Stomach (tissue), 9 donors: Measurements from ENCODE around the gene ARL15. TPM values are rescaled to one million over a fixed set of nuclear protein-coding genes. Genes with fewer than 3 reads are reported as not detected.

Experiments used
- DNase-seq, 2 donors: peaks; one replicate each; pipeline versions ENCODE4 v3.0.0 to v3.0.0-alpha.2; 2013 to 2019
- H3K27ac ChIP-seq, 5 donors: fragments of 200-600 bp in 4 of 5; sonication (generic) in 4 of 5; one replicate each; pipeline ENCODE4 v1.5.1; 2013 to 2019; ENCODE audit warnings: mild to moderate bottlenecking in 1 of 5, moderate library complexity in 1 of 5
- H3K27me3 ChIP-seq, 3 donors: fragments of 200-600 bp; sonication (generic); one replicate each; pipeline ENCODE4 v1.5.1; 2017 to 2019; ENCODE audit warnings: mixed run types in 1 of 3
- H3K36me3 ChIP-seq, 4 donors: fragments of 200-600 bp; sonication (generic); 1 replicate in 3 of 4; 2 replicates in 1 of 4; pipeline ENCODE4 v1.5.1; 2016 to 2019
- H3K4me1 ChIP-seq, 4 donors: fragments of 200-600 bp; sonication (generic); one replicate each; pipeline ENCODE4 v1.5.1; 2016 to 2019
- H3K4me3 ChIP-seq, 4 donors: fragments of 200-600 bp; sonication (generic) in 3 of 4; one replicate each; pipeline ENCODE4 v1.5.1; 2016 to 2019; ENCODE audit warnings: mild to moderate bottlenecking in 1 of 4
- H3K9me3 ChIP-seq, 4 donors: fragments of 200-600 bp; sonication (generic); one replicate each; pipeline ENCODE4 v1.5.1; 2016 to 2019
- CTCF ChIP-seq, 7 experiments: fragments of 450-650 bp in 4 of 7; fragments of 200-600 bp in 3 of 7; sonication (generic) in 3 of 7; IDR thresholded peaks; one replicate each; pipeline ENCODE4 v1.5.1; 2016 to 2019; ENCODE audit warnings: antibody characterized with exemption in 7 of 7, control low read depth in 2 of 7, mild to moderate bottlenecking in 1 of 7
- EP300 ChIP-seq: sonication (generic); formaldehyde crosslinking; IDR thresholded peaks from one replicate; pipeline ENCODE4 v1.6.1; 2017; ENCODE audit warnings: antibody characterized with exemption
- POLR2A ChIP-seq, 4 donors: fragments of 450-650 bp; IDR thresholded peaks; one replicate each; pipeline ENCODE4 v1.6.1; 2016; ENCODE audit warnings: antibody characterized with exemption in 4 of 4, control low read depth in 2 of 4, mild to moderate bottlenecking in 1 of 4, moderate library complexity in 1 of 4
- POLR2AphosphoS5 ChIP-seq, 3 donors: sonication (generic); formaldehyde crosslinking; IDR thresholded peaks; one replicate each; pipeline ENCODE4 v1.6.1; 2016; ENCODE audit warnings: antibody characterized with exemption in 3 of 3
- WGBS, 5 donors: extraction: QIAGEN DNeasy Blood & Tissue Kit in 3 of 5; methylation state at CpG; one replicate each; pipeline versions ENCODE4 v1.1.5 to v1.1.7; 2013 to 2018; 5-methylcytosine and 5-hydroxymethylcytosine counted together
- intact Hi-C: fragments of 100-400 bp; cut with DNase I; formaldehyde crosslinking; loops from one replicate; pipeline ENCODE4 v1.15.1; 2023; ENCODE audit warnings: low total_unique reads
- polyA plus RNA-seq, 3 donors: library from polyadenylated mRNA; stranded (reverse); fragments of 200-250 nt; gene quantifications; one replicate each; pipeline ENCODE4 v1.2.3, GENCODE V29; 2013
- total RNA-seq, 5 donors: library from RNA; depleted of rRNA; stranded (reverse); fragments of >200 nt; gene quantifications; one replicate each; pipeline versions ENCODE4 v1.1.0 to v1.2.3, GENCODE V29; 2014 to 2016
- donor health status: healthy with polysubstance abuse.
- donor health status: Bipolar disorder and iron deficiency.
- donor health status: healthy.

The ARL15 gene
- total and polyA plus RNA-seq, 8 donors, result 1.7 to 72.7 (median 12.6) TPM

GRCh38 chr5:54159893-54160195, 150.5 kb downstream of the ARL15 start:
- H3K36me3 ChIP-seq, result no peaks in the 10 kb centered on the region
- no peak overlapping the region for H3K27ac ChIP-seq
- intact Hi-C loops, result no loop called here
- no peaks in the 10 kb centered on the region for H3K27me3 ChIP-seq
- H3K4me1 ChIP-seq, result peaks cover 0 to 9% (median 3%) of the 10 kb centered on the region in 4 donors
- TF ChIP-seq POLR2A (IDR thresholded peaks at IDR 0.05) (no peak), POLR2AphosphoS5 (IDR thresholded peaks at IDR 0.05) (no peak), CTCF (IDR thresholded peaks at IDR 0.05) (no peak), EP300 (no peak)
- WGBS, 5 donors, result 66 to 90% (median 77%) methylated on average over 2 of the region's 2 CpGs
- H3K4me3 ChIP-seq, result no peak overlapping the region
- no peaks in the 10 kb centered on the region for H3K9me3 ChIP-seq
- DNase-seq, result peak in 1 of 2 donors; percentile 21

DNA sequence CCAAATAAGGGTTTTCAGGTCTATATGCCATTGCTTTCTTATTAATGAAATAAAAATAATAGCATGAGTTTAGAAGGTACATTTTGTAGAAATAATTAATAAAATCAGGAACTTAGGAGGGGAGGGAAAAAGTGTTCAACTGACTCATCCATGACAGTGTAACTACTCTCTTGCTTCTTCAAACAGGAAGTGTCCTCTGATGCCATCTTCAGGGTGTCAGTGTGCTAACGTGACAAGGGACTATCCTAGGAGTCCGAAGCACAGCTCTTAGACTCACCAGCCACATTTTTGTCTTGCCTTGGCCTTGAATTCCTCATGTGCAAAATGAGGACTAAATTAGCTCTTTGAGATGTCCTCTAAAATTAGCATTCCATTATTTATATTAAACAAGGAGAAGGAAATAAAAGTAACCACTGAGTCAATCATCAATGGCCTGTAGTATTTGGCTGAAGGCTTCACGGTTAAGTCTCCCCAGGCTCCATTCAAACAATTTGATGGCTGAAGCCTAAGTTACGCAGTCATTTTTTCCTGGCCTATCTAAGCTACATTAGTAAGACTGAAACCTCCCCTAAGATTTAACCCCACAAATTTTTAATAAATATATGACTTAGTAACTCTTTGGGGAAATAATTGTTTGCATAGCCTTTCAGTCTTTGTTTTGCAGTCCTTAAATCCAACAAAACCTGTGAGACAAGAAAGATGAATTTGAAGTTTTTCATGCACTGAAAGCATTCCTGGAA, 151.1 kb downstream of the ARL15 start:
- peaks cover 0 to 9% (median 3%) of the 10 kb centered on the region in 4 donors for H3K4me1 ChIP-seq
- no peak overlapping the region for H3K4me3 ChIP-seq
- no peaks in the 10 kb centered on the region for H3K27me3 ChIP-seq
- no peaks in the 10 kb centered on the region for H3K36me3 ChIP-seq
- no peak overlapping the region for H3K27ac ChIP-seq
- TF ChIP-seq POLR2AphosphoS5 (IDR thresholded peaks at IDR 0.05) (no peak), POLR2A (IDR thresholded peaks at IDR 0.05) (no peak), EP300 (no peak), CTCF (IDR thresholded peaks at IDR 0.05) (no peak)
- intact Hi-C loops, result no loop called here
- no peak for DNase-seq
- 66 to 87% (median 84%) methylated on average over 4 of the region's 4 CpGs for WGBS, 5 donors
- H3K9me3 ChIP-seq, result no peaks in the 10 kb centered on the region

- no peak for TF ChIP-seq POLR2A (IDR thresholded peaks at IDR 0.05)
- no peak for TF ChIP-seq CTCF (IDR thresholded peaks at IDR 0.05)
- TF ChIP-seq POLR2AphosphoS5 (IDR thresholded peaks at IDR 0.05), result no peak
- no peak for TF ChIP-seq EP300
Observed at GRCh38 chr5:54156577-54156976, 153.8 kb downstream of the ARL15 start.

GRCh38 chr5:54150841-54151240, 159.5 kb downstream of the ARL15 start:
- Histone ChIP-seq H3K4me1 (peaks cover 0 to 31% (median 22%) of the 10 kb centered on the region in 4 donors), H3K4me3 (no peak overlapping the region), H3K36me3 (no peaks in the 10 kb centered on the region), H3K9me3 (no peaks in the 10 kb centered on the region), H3K27me3 (no peaks in the 10 kb centered on the region), H3K27ac (no peak overlapping the region)
- no peak for DNase-seq
- WGBS, 5 donors, result 78 to 92% (median 79%) methylated on average over 1 of the region's 1 CpG
- TF ChIP-seq POLR2AphosphoS5 (IDR thresholded peaks at IDR 0.05), result no peak
- no peak for TF ChIP-seq CTCF (IDR thresholded peaks at IDR 0.05)
- TF ChIP-seq POLR2A (IDR thresholded peaks at IDR 0.05), result no peak
- no peak for TF ChIP-seq EP300
- intact Hi-C loops, result no loop called here

More at GRCh38 chr5:54156577-54156976, 153.8 kb downstream of the ARL15 start:
- H3K4me3 ChIP-seq, result no peak overlapping the region
- H3K4me1 ChIP-seq, result peaks cover 0 to 9% (median 3%) of the 10 kb centered on the region in 4 donors
- DNase-seq, result no peak
- H3K27ac ChIP-seq, result no peak overlapping the region
- no peaks in the 10 kb centered on the region for H3K36me3 ChIP-seq
- intact Hi-C loops, result no loop called here
- WGBS, 5 donors, result 84 to 100% (median 96%) methylated on average over 1 of the region's 1 CpG
- H3K9me3 ChIP-seq, result no peaks in the 10 kb centered on the region
- H3K27me3 ChIP-seq, result no peaks in the 10 kb centered on the region
